Nephron (organoid): ENCODE results near the gene METAP1.
A peak's percentile ranks its signal among the peaks of the same experiment; 100 is the strongest.
"Not testable (repeated sequence)": the region's sequence is repeated elsewhere in the genome, so short reads cannot be mapped to it uniquely, and the experiment has no call there.

Source experiments
- H3K27ac Mint-ChIP-seq, 3 experiments: 2 replicates each; pipeline ENCODE4 v1.8.0; 2020; ENCODE audit warnings: mixed read lengths in 3 of 3, mild to moderate bottlenecking in 2 of 3, moderate library complexity in 1 of 3
- H3K27me3 Mint-ChIP-seq: 2 replicates; pipeline ENCODE4 v1.8.0; 2021; ENCODE audit warnings: low read depth, mild to moderate bottlenecking, moderate library complexity, mixed read lengths
- H3K36me3 Mint-ChIP-seq: 2 replicates; pipeline ENCODE4 v1.8.0; 2020; ENCODE audit warnings: low read depth, mixed read lengths
- H3K4me1 Mint-ChIP-seq: 2 replicates; pipeline ENCODE4 v1.8.0; 2020; ENCODE audit warnings: mixed read lengths
- H3K4me3 Mint-ChIP-seq, 3 experiments: 2 replicates each; pipeline ENCODE4 v1.8.0; 2020; ENCODE audit warnings: mild to moderate bottlenecking in 3 of 3, mixed read lengths in 3 of 3, moderate library complexity in 2 of 3
- H3K9me3 Mint-ChIP-seq: 2 replicates; pipeline ENCODE4 v1.8.0; 2020; ENCODE audit warnings: mixed read lengths
- CTCF ChIP-seq, 3 experiments: fragments of 200-600 bp; sonication (generic); IDR thresholded peaks; one replicate each; pipeline ENCODE4 v1.5.0; 2021; ENCODE audit warnings: antibody characterized with exemption in 3 of 3; ENCODE audit not compliant: unreplicated experiment in 3 of 3

The METAP1 gene

GRCh38 chr4:99088481-99089365, 93.2 kb downstream of the METAP1 start, which contains the start of gene ADH5:
ADH5 (minus strand) TSS chr4:99088788; CDS start chr4:99088700, 88 bp downstream.
- peak within 1 kb of the TSS; percentile 92 to 97 (median 94) for H3K4me3 Mint-ChIP-seq
- peaks cover 47% of the 10 kb centered on the region for H3K4me1 Mint-ChIP-seq
- H3K36me3 Mint-ChIP-seq: peaks cover 33% of the 10 kb centered on the region
- peaks cover 2% of the 10 kb centered on the region for H3K9me3 Mint-ChIP-seq
- peak within 1 kb of the TSS; percentile 97 to 98 (median 98) for H3K27ac Mint-ChIP-seq
- no peaks in the 10 kb centered on the region for H3K27me3 Mint-ChIP-seq
- TF ChIP-seq CTCF (IDR thresholded peaks at IDR 0.05; ENCODE audit: unreplicated experiment in 3 of 3): no peak

GRCh38 chr4:99090481-99091215, 95.1 kb downstream of the METAP1 start:
- no peak for TF ChIP-seq CTCF (IDR thresholded peaks at IDR 0.05; ENCODE audit: unreplicated experiment in 3 of 3)
- Mint-ChIP-seq H3K36me3 (peaks cover 15% of the 10 kb centered on the region), H3K4me3 (peak overlapping the region; percentile 87 to 94 (median 92)), H3K9me3 (peaks cover 2% of the 10 kb centered on the region), H3K27ac (peak overlapping the region; percentile 97 to 98 (median 98)), H3K27me3 (no peaks in the 10 kb centered on the region), H3K4me1 (peaks cover 40% of the 10 kb centered on the region)

DNA sequence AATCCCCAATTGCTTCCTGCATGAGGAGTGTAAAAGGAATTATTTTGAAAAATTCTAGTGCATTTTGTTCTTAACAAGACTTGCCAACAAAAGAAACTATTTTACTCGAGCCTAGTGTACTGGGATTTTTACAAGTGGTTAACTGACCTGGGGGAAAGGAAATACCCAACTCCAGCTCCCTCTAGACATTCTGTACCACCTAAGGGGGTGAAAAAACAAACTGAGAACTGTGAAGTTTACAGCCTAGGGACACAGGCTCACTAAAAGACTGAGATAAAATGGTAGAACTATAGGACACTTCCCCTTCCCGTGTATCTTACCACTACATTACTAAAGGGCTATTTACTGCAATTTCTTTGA, 95.7 kb downstream of the METAP1 start:
- TF ChIP-seq CTCF (IDR thresholded peaks at IDR 0.05; ENCODE audit: unreplicated experiment in 3 of 3): no peak
- peak overlapping the region; percentile 97 to 98 (median 98) for H3K27ac Mint-ChIP-seq
- no peaks in the 10 kb centered on the region for H3K27me3 Mint-ChIP-seq
- H3K4me3 Mint-ChIP-seq: peak overlapping the region; percentile 87 to 94 (median 92)
- H3K36me3 Mint-ChIP-seq: peaks cover 14% of the 10 kb centered on the region
- peaks cover 38% of the 10 kb centered on the region for H3K4me1 Mint-ChIP-seq
- peaks cover 2% of the 10 kb centered on the region for H3K9me3 Mint-ChIP-seq

DNA sequence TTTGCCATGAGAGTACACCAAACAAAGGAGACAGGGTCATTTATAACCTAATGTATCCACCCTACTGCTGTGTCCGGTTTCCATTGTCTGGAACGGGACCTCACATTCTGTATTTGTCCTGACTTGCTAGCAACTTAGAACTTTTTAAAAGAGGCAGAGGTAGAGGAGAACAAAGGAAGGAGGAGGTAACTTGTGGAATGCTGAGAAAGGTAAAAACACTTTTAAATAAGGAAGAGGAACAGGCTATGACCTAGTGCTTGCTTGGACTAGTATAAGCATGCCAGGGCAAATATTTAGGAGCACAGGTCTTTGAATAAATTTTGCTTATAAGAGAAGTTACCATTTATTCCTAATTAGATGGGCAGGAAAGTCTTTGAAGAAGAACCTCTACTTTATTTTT, 96.3 kb downstream of the METAP1 start:
- Mint-ChIP-seq H3K27ac (peak overlapping the region; percentile 97 to 98 (median 98)), H3K4me3 (peak overlapping the region in 1 of 3 experiments; percentile 92), H3K4me1 (peaks cover 33% of the 10 kb centered on the region)
- H3K36me3 Mint-ChIP-seq, H3K9me3 Mint-ChIP-seq, H3K27me3 Mint-ChIP-seq: not testable (repeated sequence)

GRCh38 chr4:99099311-99099710, 103.8 kb downstream of the METAP1 start:
- no peak for TF ChIP-seq CTCF (IDR thresholded peaks at IDR 0.05; ENCODE audit: unreplicated experiment in 3 of 3)
- H3K4me1 Mint-ChIP-seq: no peaks in the 10 kb centered on the region
- no peak overlapping the region for H3K27ac Mint-ChIP-seq
- H3K27me3 Mint-ChIP-seq: no peaks in the 10 kb centered on the region
- H3K4me3 Mint-ChIP-seq: no peak overlapping the region
- H3K9me3 Mint-ChIP-seq: peaks cover 16% of the 10 kb centered on the region
- H3K36me3 Mint-ChIP-seq: peaks cover 16% of the 10 kb centered on the region

DNA sequence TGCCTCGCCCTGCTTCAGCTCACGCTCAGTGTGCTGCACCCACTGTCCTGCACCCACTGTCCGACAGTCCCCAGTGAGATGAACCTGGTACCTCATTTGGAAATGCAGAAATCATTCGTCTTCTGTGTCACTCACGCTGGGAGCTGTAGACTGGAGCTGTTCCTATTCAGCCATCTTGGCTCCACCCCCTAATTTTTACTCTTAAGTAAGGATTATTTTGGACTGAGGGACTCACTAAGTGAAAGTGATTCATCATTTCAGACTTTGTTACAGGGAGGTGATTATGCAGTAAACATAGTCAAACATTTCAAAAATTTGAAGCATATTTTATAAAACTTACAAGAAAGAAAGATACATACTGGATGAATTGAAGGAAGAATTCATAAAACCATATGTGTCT, 104.3 kb downstream of the METAP1 start:
- not testable (repeated sequence) for H3K4me3 Mint-ChIP-seq, H3K27ac Mint-ChIP-seq, H3K4me1 Mint-ChIP-seq, H3K27me3 Mint-ChIP-seq
- H3K36me3 Mint-ChIP-seq: peaks cover 16% of the 10 kb centered on the region
- peaks cover 16% of the 10 kb centered on the region for H3K9me3 Mint-ChIP-seq
